HL-60 (cell line): ENCODE data around the gene RIOK3.

Source experiments
- DNase-seq, 2 experiments: peaks; one replicate each; pipeline ENCODE4 v3.0.0-alpha.2; 2010 to 2020; ENCODE audit warnings: low read depth in 1 of 2, low spot score in 1 of 2
- H3K27ac ChIP-seq: fragments of 250-450 bp; sonication (Bioruptor Pico); replicated peaks from 2 replicates; pipeline ENCODE4 v1.5.1; 2020; ENCODE audit warnings: mild to moderate bottlenecking, moderate library complexity
- H3K27me3 ChIP-seq: fragments of 250-450 bp; sonication (Bioruptor Pico); 2 replicates; pipeline ENCODE4 v1.5.1; 2021; ENCODE audit warnings: mild to moderate bottlenecking, moderate library complexity; ENCODE audit not compliant: insufficient read depth, poor library complexity, severe bottlenecking
- H3K4me3 ChIP-seq: replicated peaks from 2 replicates; pipeline ENCODE4 v1.5.1; 2011; ENCODE audit warnings: mild to moderate bottlenecking, control low read depth, low read length; ENCODE audit not compliant: insufficient read depth
- CTCF ChIP-seq: IDR thresholded peaks from one replicate; pipeline ENCODE4 v1.5.1; 2011; ENCODE audit warnings: low read length, control low read depth, inconsistent platforms; ENCODE audit not compliant: insufficient read depth
- GABPA ChIP-seq: IDR thresholded peaks from 2 replicates; pipeline ENCODE4 v1.6.1; 2012; ENCODE audit warnings: low read depth
- POLR2AphosphoS5 ChIP-seq: IDR thresholded peaks from 2 replicates; pipeline ENCODE4 v1.6.1; 2012; ENCODE audit warnings: low read depth
- REST ChIP-seq: IDR thresholded peaks from 2 replicates; pipeline ENCODE4 v1.6.1; 2012; ENCODE audit warnings: low read depth; ENCODE audit not compliant: insufficient replicate concordance
- SPI1 ChIP-seq: IDR thresholded peaks from 2 replicates; pipeline ENCODE4 v1.6.1; 2012; ENCODE audit warnings: low read depth, mild to moderate bottlenecking, borderline replicate concordance

Gene RIOK3

GRCh38 chr18:23524213-23524707 lies 71.2 kb downstream of the RIOK3 start:
- no peak for TF ChIP-seq POLR2AphosphoS5
- no peak for TF ChIP-seq SPI1
- TF ChIP-seq REST: no peak
- no peak for TF ChIP-seq CTCF
- no peak for TF ChIP-seq GABPA
- DNase-seq: no peak
- H3K27ac ChIP-seq: no peak overlapping the region
- no peak overlapping the region for H3K4me3 ChIP-seq
- no peaks in the 10 kb centered on the region for H3K27me3 ChIP-seq

- TF ChIP-seq SPI1 (no peak), GABPA (no peak), CTCF (no peak), POLR2AphosphoS5 (no peak), REST (no peak)
- Histone ChIP-seq H3K4me3 (no peak overlapping the region), H3K27ac (no peak overlapping the region), H3K27me3 (no peaks in the 10 kb centered on the region)
- no peak for DNase-seq
Observed at GRCh38 chr18:23526501-23527063, 73.5 kb downstream of the RIOK3 start.

GRCh38 chr18:23528580-23529472 lies 75.7 kb downstream of the RIOK3 start:
- DNase-seq: peak in 1 of 2 experiments; percentile 67
- Histone ChIP-seq H3K4me3 (no peak overlapping the region), H3K27ac (0 out of 2 replicates have a peak overlapping the region, but pooled peaks have one; percentile 11), H3K27me3 (no peaks in the 10 kb centered on the region)
- TF ChIP-seq POLR2AphosphoS5 (no peak), GABPA (no peak), CTCF (no peak), REST (no peak), SPI1 (no peak)
